MG63 (cell line): ENCODE data around the gene PPP1R3D. TPM values are rescaled to one million over a fixed set of nuclear protein-coding genes. Genes with fewer than 3 reads are reported as not detected.
"Not testable (repeated sequence)": the region's sequence is repeated elsewhere in the genome, so short reads cannot be mapped to it uniquely, and the experiment has no call there.

ENCODE experiments used
- DNase-seq: peaks from one replicate; pipeline ENCODE4 v3.0.0-alpha.2; 2020
- H3K27me3 ChIP-seq: fragments of 250-450 bp; sonication (Bioruptor Pico); 2 replicates; pipeline ENCODE4 v1.5.1; 2020; ENCODE audit warnings: mild to moderate bottlenecking, moderate library complexity
- H3K36me3 ChIP-seq: fragments of 250-450 bp; sonication (Bioruptor Pico); 2 replicates; pipeline ENCODE4 v1.5.1; 2020; ENCODE audit warnings: mild to moderate bottlenecking, moderate library complexity
- H3K4me3 ChIP-seq: fragments of 250-450 bp; sonication (Bioruptor Pico); 2 replicates; pipeline ENCODE4 v1.5.1; 2020; ENCODE audit warnings: mild to moderate bottlenecking, moderate library complexity
- H3K9me3 ChIP-seq: fragments of 250-450 bp; sonication (Bioruptor Pico); 2 replicates; pipeline ENCODE4 v1.5.1; 2020; ENCODE audit warnings: mild to moderate bottlenecking, moderate library complexity
- total RNA-seq: library from RNA; depleted of rRNA; stranded (reverse); fragments of >200 nt; shearing (Covaris generic); gene quantifications from 2 replicates; pipeline ENCODE4 v1.2.3, GENCODE V29; 2014; ENCODE audit warnings: low replicate concordance; rRNA removed

PPP1R3D gene
- total RNA-seq, 1 experiment from 2014 or later = 8.8 TPM

DNA sequence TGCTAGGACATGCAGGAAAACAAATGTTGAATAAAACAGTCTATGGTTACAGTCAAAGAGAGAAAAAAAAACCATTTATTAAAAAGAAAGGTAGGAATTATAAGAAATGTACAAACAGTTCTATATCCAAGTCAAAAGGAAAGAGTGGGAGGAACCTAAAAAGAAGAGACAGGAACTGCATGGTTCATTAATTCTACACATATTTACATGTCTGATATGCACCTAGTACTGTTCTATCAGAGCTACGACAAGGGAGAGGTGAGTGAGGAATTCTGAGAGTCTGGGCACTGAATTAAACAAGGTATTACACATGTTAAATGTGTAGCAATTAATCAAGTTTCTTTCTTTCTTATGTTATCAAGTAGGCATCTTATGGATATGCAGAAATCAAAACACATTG, 48.5 kb downstream of the PPP1R3D start:
- Histone ChIP-seq H3K27me3 (no peaks in the 10 kb centered on the region), H3K36me3 (no peaks in the 10 kb centered on the region), H3K9me3 (no peaks in the 10 kb centered on the region), H3K4me3 (no peak overlapping the region)
- no peak for DNase-seq

DNA sequence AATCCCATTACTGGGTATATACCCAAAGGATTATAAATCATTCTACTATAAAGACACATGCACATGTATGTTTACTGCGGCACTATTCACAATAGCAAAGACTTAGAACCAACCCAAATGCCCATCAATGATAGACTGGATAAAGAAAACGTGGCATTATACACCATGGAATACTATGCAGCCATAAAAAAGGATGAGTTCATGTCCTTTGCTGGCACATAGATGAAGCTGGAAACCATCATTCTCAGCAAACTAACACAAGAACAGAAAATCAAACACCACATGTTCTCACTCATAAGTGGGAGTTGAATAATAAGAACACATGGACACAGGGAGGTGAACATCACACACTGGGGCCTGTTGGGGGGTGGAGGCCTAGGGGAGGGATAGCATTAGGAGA, 50.1 kb downstream of the PPP1R3D start:
- not testable (repeated sequence) for DNase-seq, H3K27me3 ChIP-seq, H3K4me3 ChIP-seq, H3K36me3 ChIP-seq, H3K9me3 ChIP-seq

DNA sequence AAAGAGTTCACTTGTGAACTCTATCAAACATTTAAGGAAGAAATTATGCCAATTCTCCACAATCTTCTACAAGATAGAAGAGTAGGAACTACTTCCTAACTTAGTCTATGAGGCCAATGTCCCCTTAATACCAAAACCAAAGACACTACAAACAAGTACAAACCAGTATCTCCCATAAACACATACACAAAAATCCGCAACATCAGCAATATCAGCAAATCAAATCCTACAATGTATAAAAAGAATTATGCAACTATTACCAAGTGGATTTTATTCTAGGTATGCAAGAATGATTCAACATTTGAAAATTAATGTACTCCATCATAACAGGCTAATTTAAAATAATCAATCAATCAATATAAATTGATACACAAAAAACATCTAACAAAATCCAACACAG, 52.1 kb downstream of the PPP1R3D start:
- H3K27me3 ChIP-seq = no peaks in the 10 kb centered on the region
- no peak for DNase-seq
- H3K4me3 ChIP-seq = no peak overlapping the region
- H3K36me3 ChIP-seq = no peaks in the 10 kb centered on the region
- H3K9me3 ChIP-seq = no peaks in the 10 kb centered on the region

Other genes with a start within 250 kb of the PPP1R3D start
- gene SYCP2, start 6.7 kb downstream of the PPP1R3D start, total RNA-seq = 0.16 and 1.2 TPM in 2 replicates
- 2.5 and 4.1 TPM in 2 replicates for gene FAM217B, start 84 bp upstream of the PPP1R3D start, total RNA-seq
- gene CDH26, start 18.1 kb upstream of the PPP1R3D start, total RNA-seq = not detected in 2 replicates